ENCODE results near the gene PLEKHA8.

GRCh38 chr7:30091987-30092386 lies 63.8 kb downstream of the PLEKHA8 start:
- TF ChIP-seq POLR2A (IDR thresholded peaks at IDR 0.05; ENCODE audit: low read length) (no peak), GATA1 (IDR thresholded peaks at IDR 0.05; ENCODE audit: low read depth, low read length) (no peak)
